Trophoblast cell (in vitro differentiated cells and primary cell): ENCODE data around the gene OXGR1.

Source experiments
- DNase-seq, 2 donors: peaks; one replicate each; pipeline ENCODE4 v3.0.0-alpha.2; 2016
- H2AFZ ChIP-seq: 2 replicates; pipeline ENCODE4 v1.6.1; 2013; ENCODE audit warnings: low read length, moderate library complexity, mild to moderate bottlenecking; ENCODE audit not compliant: insufficient read depth, poor library complexity
- H2AK5ac ChIP-seq: 2 replicates; pipeline ENCODE4 v1.6.1; 2013; ENCODE audit warnings: mild to moderate bottlenecking, low read length
- H2BK120ac ChIP-seq: 2 replicates; pipeline ENCODE4 v1.6.1; 2013; ENCODE audit warnings: low read length, mild to moderate bottlenecking, moderate library complexity; ENCODE audit not compliant: insufficient read depth, poor library complexity
- H2BK12ac ChIP-seq: 2 replicates; pipeline ENCODE4 v1.6.1; 2013; ENCODE audit warnings: mild to moderate bottlenecking, low read length, moderate library complexity
- H2BK5ac ChIP-seq: 2 replicates; pipeline ENCODE4 v1.6.1; 2013; ENCODE audit warnings: low read length, low read depth, moderate library complexity, mild to moderate bottlenecking; ENCODE audit not compliant: poor library complexity
- H3K14ac ChIP-seq: 2 replicates; pipeline ENCODE4 v1.6.1; 2013; ENCODE audit warnings: mild to moderate bottlenecking, low read length
- H3K18ac ChIP-seq: 2 replicates; pipeline ENCODE4 v1.6.1; 2013; ENCODE audit warnings: mild to moderate bottlenecking, low read length
- H3K23ac ChIP-seq: 2 replicates; pipeline ENCODE4 v1.6.1; 2013; ENCODE audit warnings: low read length
- H3K27ac ChIP-seq: 2 replicates; pipeline ENCODE4 v1.5.1; 2013; ENCODE audit warnings: low read depth, mild to moderate bottlenecking, inconsistent platforms, low read length, moderate library complexity
- H3K27me3 ChIP-seq: 2 replicates; pipeline ENCODE4 v1.6.1; 2013; ENCODE audit warnings: inconsistent platforms, mild to moderate bottlenecking, low read length, moderate library complexity; ENCODE audit not compliant: insufficient read depth
- H3K36me3 ChIP-seq, 2 experiments: 1 replicate in 1 of 2; 2 replicates in 1 of 2; pipeline ENCODE4 v1.6.1; 2013; ENCODE audit warnings: low read length in 2 of 2, mild to moderate bottlenecking in 2 of 2, moderate library complexity in 1 of 2; ENCODE audit not compliant: insufficient read depth in 2 of 2, control insufficient read depth in 1 of 2
- H3K4ac ChIP-seq: 2 replicates; pipeline ENCODE4 v1.6.1; 2013; ENCODE audit warnings: low read depth, mild to moderate bottlenecking, low read length, moderate library complexity
- H3K4me1 ChIP-seq, 2 experiments: 1 replicate in 1 of 2; 2 replicates in 1 of 2; pipeline ENCODE4 v1.6.1; 2013; ENCODE audit warnings: low read length in 2 of 2, mild to moderate bottlenecking in 2 of 2, moderate library complexity in 1 of 2; ENCODE audit not compliant: insufficient read depth in 2 of 2, control insufficient read depth in 1 of 2
- H3K4me2 ChIP-seq: 2 replicates; pipeline ENCODE4 v1.6.1; 2013; ENCODE audit warnings: inconsistent platforms, mild to moderate bottlenecking, low read length, moderate library complexity
- H3K4me3 ChIP-seq: 2 replicates; pipeline ENCODE4 v1.5.1; 2013; ENCODE audit warnings: mild to moderate bottlenecking, low read depth, low read length, inconsistent platforms
- H3K79me1 ChIP-seq: one replicate; pipeline ENCODE4 v1.6.1; 2013; ENCODE audit warnings: low read length
- H3K79me2 ChIP-seq: 2 replicates; pipeline ENCODE4 v1.6.1; 2013; ENCODE audit warnings: low read length, mild to moderate bottlenecking; ENCODE audit not compliant: control insufficient read depth, insufficient read depth, poor library complexity
- H3K9ac ChIP-seq: 2 replicates; pipeline ENCODE4 v1.6.1; 2013; ENCODE audit warnings: mild to moderate bottlenecking, low read length
- H3K9me3 ChIP-seq: 2 replicates; pipeline ENCODE4 v1.6.1; 2013; ENCODE audit warnings: low read depth, mild to moderate bottlenecking, control low read depth, inconsistent platforms, low read length; ENCODE audit not compliant: insufficient read depth
- H4K12ac ChIP-seq: 2 replicates; pipeline ENCODE4 v1.6.1; 2013; ENCODE audit warnings: low read depth, mild to moderate bottlenecking, low read length, moderate library complexity
- H4K8ac ChIP-seq: 2 replicates; pipeline ENCODE4 v1.6.1; 2013; ENCODE audit warnings: low read depth, mild to moderate bottlenecking, low read length, moderate library complexity
- H4K91ac ChIP-seq: one replicate; pipeline ENCODE4 v1.6.1; 2013; ENCODE audit warnings: low read depth, mild to moderate bottlenecking, low read length, moderate library complexity
- WGBS: extraction: QIAGEN DNeasy Blood & Tissue Kit; methylation state at CpG from one replicate; pipeline ENCODE4 v1.1.7; 2013; ENCODE audit warnings: missing lambda C conversion rate; ENCODE audit not compliant: insufficient read length, insufficient coverage; ENCODE audit errors: extremely low coverage; 5-methylcytosine and 5-hydroxymethylcytosine counted together

Gene OXGR1

DNA sequence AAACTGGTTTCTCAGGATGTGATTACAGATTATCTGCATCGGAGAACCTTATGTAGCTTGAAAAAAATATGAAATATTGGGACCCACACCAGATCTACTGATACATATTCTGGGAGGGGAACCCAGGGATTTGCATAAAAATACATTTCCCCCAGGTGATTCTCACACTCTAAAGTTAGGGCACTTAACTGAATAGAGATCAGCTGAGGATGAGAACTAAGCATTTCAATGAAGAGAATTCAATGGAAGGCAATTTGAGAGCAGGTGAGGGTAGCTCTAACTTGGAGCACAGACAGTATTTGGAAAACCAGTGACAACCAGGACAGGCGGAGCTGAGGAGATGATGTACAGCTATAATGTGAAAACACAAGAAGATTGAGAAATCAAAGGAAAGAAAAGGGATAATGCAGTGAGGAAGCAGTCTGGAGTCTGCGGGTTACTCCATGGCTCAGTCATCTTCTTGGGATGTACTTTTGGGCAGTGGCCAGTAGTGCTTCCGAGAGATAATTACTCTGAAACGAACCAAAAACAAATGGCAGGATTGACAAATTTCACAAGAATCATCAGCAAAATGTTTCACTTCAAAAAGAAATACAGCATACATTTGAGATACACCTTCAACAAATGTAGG lies 6.1 kb upstream of the OXGR1 start:
- no peak overlapping the region for H3K9ac ChIP-seq
- H3K36me3 ChIP-seq = no peaks in the 10 kb centered on the region
- H3K9me3 ChIP-seq = no peaks in the 10 kb centered on the region
- H3K79me1 ChIP-seq = peaks cover 19% of the 10 kb centered on the region
- H3K4me1 ChIP-seq = peaks cover 11 to 17% of the 10 kb centered on the region in 2 experiments
- H2BK5ac ChIP-seq = no peak overlapping the region
- H3K18ac ChIP-seq = no peak overlapping the region
- no peak for DNase-seq
- H2BK120ac ChIP-seq = peak overlapping the region; percentile 50
- H3K79me2 ChIP-seq = peaks cover 2% of the 10 kb centered on the region
- H3K23ac ChIP-seq = no peak overlapping the region
- no peak overlapping the region for H3K4me3 ChIP-seq
- H4K12ac ChIP-seq = no peak overlapping the region
- H2BK12ac ChIP-seq = peak overlapping the region; percentile 77
- H2AFZ ChIP-seq = no peak overlapping the region
- no peak overlapping the region for H4K8ac ChIP-seq
- no peak overlapping the region for H3K27ac ChIP-seq
- WGBS = no CpG with 5 or more reads among the region's 5 CpGs
- H3K4me2 ChIP-seq = no peak overlapping the region
- no peak overlapping the region for H3K4ac ChIP-seq
- no peak overlapping the region for H3K14ac ChIP-seq
- no peak overlapping the region for H4K91ac ChIP-seq
- no peaks in the 10 kb centered on the region for H3K27me3 ChIP-seq
- peak overlapping the region; percentile 53 for H2AK5ac ChIP-seq

DNA sequence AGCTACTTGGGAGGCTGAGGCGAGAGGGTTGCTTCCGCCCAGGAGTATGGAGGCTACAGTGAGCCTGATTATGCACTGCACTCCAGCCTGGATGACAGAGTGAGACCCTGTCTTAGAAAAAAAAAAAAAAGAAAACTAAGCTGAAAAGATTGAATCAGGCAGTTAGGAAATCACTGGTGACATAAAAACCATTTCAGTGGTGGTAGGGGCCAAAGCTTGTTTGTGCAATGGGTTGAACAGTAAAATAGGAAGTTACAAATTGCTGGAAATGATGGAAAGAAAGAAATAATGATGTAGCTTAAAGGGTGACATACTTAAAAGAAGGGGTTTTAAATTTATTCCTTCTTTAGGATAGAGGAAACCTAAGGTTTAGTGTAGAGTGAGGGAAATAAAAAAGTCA lies 4.8 kb upstream of the OXGR1 start:
- Histone ChIP-seq H2AK5ac (no peak overlapping the region), H3K27me3 (no peaks in the 10 kb centered on the region), H3K14ac (no peak overlapping the region), H3K36me3 (no peaks in the 10 kb centered on the region), H4K91ac (no peak overlapping the region), H3K23ac (no peak overlapping the region), H2BK12ac (no peak overlapping the region), H3K27ac (no peak overlapping the region), H4K8ac (no peak overlapping the region), H2BK5ac (no peak overlapping the region), H2BK120ac (peak overlapping the region; percentile 29), H2AFZ (no peak overlapping the region), H3K79me1 (peaks cover 14% of the 10 kb centered on the region), H3K79me2 (peaks cover 3% of the 10 kb centered on the region), H3K4me3 (no peak overlapping the region), H3K4ac (no peak overlapping the region), H3K9me3 (no peaks in the 10 kb centered on the region), H3K4me1 (peaks cover 12% of the 10 kb centered on the region in 2 experiments), H3K9ac (no peak overlapping the region), H3K18ac (no peak overlapping the region), H3K4me2 (no peak overlapping the region), H4K12ac (no peak overlapping the region)
- no CpG with 5 or more reads among the region's 2 CpGs for WGBS
- DNase-seq = no peak

DNA sequence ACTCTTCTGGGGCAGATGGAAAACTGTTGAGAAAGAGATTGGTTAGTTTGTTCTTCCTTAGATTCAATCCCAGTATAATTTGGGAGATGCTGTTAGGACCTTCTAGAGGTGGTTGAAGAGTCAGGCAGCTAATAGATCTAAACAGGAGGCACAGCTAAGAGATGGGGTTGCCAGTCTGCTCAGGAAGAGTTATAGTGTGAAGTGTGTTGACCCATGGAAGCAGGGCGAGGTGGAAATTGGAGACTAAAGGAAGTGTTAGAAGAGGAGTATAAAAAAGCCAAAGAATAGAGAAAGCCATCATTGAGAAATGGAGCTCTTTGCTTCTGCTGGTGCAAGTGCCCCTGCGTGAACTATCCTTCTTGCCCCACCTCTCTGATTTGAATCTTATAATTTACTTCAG lies 3.8 kb upstream of the OXGR1 start:
- Histone ChIP-seq H4K8ac (no peak overlapping the region), H4K12ac (no peak overlapping the region), H3K4me1 (peaks cover 12 to 15% of the 10 kb centered on the region in 2 experiments), H3K9me3 (no peaks in the 10 kb centered on the region), H3K18ac (no peak overlapping the region), H3K4me2 (no peak overlapping the region), H2AK5ac (no peak overlapping the region), H3K27ac (no peak overlapping the region), H2BK120ac (no peak overlapping the region), H3K9ac (no peak overlapping the region), H3K4ac (no peak overlapping the region), H4K91ac (peak overlapping the region; percentile 89), H3K14ac (no peak overlapping the region), H3K27me3 (no peaks in the 10 kb centered on the region), H3K36me3 (no peaks in the 10 kb centered on the region), H3K23ac (no peak overlapping the region), H3K79me2 (peaks cover 5% of the 10 kb centered on the region), H2BK5ac (no peak overlapping the region), H2AFZ (no peak overlapping the region), H3K79me1 (peaks cover 15% of the 10 kb centered on the region), H3K4me3 (no peak overlapping the region), H2BK12ac (peak overlapping the region; percentile 93)
- no peak for DNase-seq
- WGBS = no CpG with 5 or more reads among the region's 2 CpGs

DNA sequence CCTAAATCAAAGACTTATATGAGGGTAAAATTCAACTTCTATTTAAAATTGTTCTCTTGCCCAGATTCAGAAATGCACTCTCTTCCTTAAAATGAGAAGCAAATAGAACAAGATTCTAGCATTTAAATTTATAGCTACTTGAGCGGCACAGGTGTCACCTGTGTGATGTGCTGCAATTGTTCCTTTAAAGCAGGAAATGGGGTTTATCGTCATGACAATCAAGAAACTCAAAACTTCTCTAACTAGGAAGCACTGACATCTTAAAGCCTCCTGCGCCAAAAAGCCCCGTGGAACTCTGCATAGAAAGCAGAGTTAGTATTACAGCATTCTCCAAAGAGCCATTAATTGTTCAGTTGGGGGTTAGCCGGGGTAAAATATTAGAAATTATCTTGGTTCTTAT lies 2.6 kb upstream of the OXGR1 start:
- Histone ChIP-seq H3K23ac (no peak overlapping the region), H3K36me3 (no peaks in the 10 kb centered on the region), H4K8ac (no peak overlapping the region), H3K14ac (no peak overlapping the region), H4K12ac (no peak overlapping the region), H2AFZ (no peak overlapping the region), H3K18ac (no peak overlapping the region), H3K79me2 (peaks cover 5% of the 10 kb centered on the region), H3K27me3 (no peaks in the 10 kb centered on the region), H2AK5ac (no peak overlapping the region), H2BK5ac (no peak overlapping the region), H2BK120ac (no peak overlapping the region), H3K9me3 (no peaks in the 10 kb centered on the region), H3K9ac (no peak overlapping the region), H3K4me2 (no peak overlapping the region), H3K27ac (no peak overlapping the region), H3K4me1 (peaks cover 11 to 14% of the 10 kb centered on the region in 2 experiments), H3K4me3 (no peak overlapping the region), H2BK12ac (no peak overlapping the region), H3K79me1 (peaks cover 13% of the 10 kb centered on the region), H3K4ac (no peak overlapping the region), H4K91ac (no peak overlapping the region)
- no peak for DNase-seq
- no CpG with 5 or more reads among the region's 5 CpGs for WGBS
